Measurements from ENCODE around the gene TPP1.

DNA sequence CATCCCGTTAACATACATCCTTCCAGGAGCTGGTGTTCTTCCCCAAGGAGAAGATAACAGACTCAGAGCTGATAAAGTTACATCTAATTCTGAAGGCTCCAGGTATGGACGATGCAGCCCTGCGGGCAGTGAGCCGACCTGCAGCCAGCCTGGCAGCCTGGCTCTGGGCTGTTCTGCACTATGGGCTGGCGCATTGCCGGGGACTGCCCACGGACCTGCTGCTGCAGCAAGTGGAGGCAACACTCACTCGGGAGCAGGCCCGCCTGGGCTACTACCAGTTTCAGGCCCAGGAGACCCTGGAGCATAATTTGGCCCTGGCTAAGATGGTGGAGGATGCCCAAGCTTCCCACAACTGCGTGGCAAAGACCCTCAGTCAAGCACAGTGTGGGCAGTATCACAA lies 55.6 kb downstream of the TPP1 start:
- TF ChIP-seq CTCF (IDR thresholded peaks at IDR 0.05), result no peak
- TF ChIP-seq POLR2A (IDR thresholded peaks at IDR 0.05; ENCODE audit: low read depth), result no peak
- TF ChIP-seq EP300 (IDR thresholded peaks at IDR 0.05), result no peak
- TF ChIP-seq POLR2AphosphoS5 (IDR thresholded peaks at IDR 0.05), result no peak

All from esophagus muscularis mucosa (tissue), 4 donors.